DMS114 treated with DMSO at 0.1 percent for 48 hours (cell line): ENCODE measurements around the gene RHBDL3.
"Not testable (repeated sequence)": the region's sequence is repeated elsewhere in the genome, so short reads cannot be mapped to it uniquely, and the experiment has no call there.

Source experiments
- DNase-seq: peaks from one replicate; lab custom pipeline; 2025; ENCODE audit not compliant: unreplicated experiment; lab: John Stamatoyannopoulos, UW

RHBDL3 gene

GRCh38 chr17:32289471-32290070 is 23.9 kb downstream of the RHBDL3 start:
- DNase-seq, result no peak

DNA sequence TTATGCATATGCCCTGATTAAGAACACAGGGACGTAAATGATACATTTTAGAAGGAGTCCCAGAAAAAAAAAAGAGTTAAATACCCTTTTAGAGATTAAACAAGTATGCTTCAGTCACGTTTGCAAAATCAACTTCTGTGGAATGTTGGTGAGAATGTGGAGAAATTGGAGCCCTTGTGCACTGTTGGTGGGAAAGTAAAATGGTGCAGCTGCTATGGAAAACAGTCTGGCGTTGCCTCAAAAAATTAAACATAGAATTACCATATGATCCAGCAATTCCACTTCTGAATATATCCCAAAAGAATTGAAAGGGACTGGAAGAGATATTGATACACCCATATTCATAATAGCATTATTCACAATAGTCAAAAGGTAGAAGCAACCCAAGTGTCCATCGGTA is 26.5 kb downstream of the RHBDL3 start:
- DNase-seq, result no peak

GRCh38 chr17:32297424-32297823 is 31.8 kb downstream of the RHBDL3 start:
- no peak for DNase-seq

GRCh38 chr17:32297860-32298259 is 32.2 kb downstream of the RHBDL3 start:
- DNase-seq, result no peak

DNA sequence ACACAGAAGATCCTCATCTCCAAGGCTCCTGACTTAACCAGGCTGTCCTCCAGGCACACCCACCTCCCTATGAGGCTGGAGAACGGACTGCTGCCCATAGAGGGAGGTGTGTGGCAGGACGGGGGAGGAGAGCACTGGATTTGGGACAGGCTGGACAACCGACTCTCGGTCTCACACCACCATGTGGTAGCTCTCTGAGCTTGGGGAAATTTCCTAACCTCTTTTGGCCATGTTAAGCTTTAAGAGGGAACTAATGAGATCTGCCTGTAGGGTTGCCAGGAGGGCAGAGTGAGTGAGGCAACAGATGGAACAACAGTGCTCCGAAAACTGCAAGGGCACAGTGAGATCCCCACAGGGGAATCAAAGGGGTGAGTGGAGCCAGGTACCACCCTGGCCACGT is 32.7 kb downstream of the RHBDL3 start:
- peak; percentile 21 for DNase-seq

GRCh38 chr17:32298721-32299579 is 33.3 kb downstream of the RHBDL3 start:
- no peak for DNase-seq

GRCh38 chr17:32299580-32300164 is 34.0 kb downstream of the RHBDL3 start:
- DNase-seq, result no peak

DNA sequence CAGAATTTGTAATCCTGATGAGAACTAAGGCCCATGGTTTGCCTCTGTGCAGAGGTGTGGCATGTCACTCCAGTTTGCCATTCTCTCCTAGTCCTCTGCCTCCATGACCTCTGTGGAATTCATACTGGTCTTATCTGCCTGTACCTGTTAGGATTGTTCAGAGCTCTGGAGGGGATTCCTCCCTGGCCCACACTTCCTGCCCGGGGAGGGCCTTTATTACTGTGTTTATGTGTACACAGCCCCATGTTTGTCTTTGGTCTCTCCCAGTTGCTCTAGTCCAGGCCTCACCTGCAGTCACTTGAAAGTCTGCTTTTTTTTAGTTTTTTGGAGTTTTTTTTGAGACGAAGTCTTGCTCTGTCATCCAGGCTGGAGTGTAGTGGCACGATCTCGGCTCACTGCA is 36.4 kb downstream of the RHBDL3 start:
- DNase-seq, result no peak

DNA sequence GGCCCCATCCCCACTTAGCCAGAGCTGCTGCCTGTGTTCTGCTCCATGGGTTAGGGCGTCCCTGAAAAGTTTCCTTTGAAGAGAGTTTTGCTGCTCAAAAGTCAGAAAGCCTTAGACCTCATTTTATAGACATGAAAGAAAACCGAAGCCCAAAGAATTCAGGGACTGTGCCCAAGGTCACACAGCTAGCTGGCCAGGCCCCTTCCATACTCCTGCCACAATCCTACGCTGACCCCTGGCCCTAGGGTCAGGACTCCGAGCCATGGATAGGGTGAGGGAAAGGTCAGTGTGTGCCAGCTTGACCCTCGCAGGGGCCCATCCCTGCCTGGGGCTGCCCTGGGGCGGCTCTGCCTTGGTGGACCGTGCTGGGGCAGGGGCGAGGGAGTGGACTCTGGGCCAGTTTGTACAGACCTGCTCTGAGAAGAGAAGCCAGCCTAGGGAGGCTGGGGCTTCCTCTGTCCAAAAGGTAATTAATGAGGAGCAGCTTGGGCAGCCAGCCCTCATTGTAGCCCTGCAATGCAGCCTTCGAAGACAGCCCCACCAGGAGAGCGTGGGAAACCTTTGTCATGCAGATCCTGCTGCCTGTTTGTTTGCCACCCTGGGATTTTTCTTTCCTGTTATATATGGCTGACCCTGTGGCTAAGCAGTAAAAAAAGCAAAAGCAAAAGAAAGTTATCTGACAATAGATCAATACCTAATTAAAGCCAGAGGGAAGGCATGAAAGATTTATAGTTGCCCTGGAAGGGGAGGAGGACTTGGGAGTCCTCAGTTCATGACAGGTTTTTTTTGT is 37.4 kb downstream of the RHBDL3 start:
- DNase-seq, result no peak

GRCh38 chr17:32303781-32304288 is 38.2 kb downstream of the RHBDL3 start:
- no peak for DNase-seq

DNA sequence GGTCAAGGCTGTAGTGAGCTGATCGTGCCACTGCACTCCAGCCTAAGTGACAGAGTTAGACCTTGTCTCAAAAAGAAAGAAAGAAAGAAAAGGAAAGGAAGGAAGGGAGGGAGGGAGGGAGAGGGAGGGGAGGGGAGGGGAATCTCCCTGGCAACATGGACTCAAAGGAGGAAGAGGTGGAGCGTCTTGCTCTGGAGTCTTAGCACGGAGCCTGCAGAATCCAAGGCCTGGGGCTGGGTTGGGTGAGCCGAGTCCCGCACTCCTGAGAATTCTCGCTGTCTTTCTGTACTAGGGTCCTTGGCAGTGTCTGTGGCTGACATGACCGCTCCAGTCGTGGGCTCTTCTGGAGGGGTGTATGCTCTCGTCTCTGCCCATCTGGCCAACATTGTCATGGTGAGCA is 39.4 kb downstream of the RHBDL3 start:
- no peak for DNase-seq

GRCh38 chr17:32307658-32308057 is 42.0 kb downstream of the RHBDL3 start:
- DNase-seq, result no peak

DNA sequence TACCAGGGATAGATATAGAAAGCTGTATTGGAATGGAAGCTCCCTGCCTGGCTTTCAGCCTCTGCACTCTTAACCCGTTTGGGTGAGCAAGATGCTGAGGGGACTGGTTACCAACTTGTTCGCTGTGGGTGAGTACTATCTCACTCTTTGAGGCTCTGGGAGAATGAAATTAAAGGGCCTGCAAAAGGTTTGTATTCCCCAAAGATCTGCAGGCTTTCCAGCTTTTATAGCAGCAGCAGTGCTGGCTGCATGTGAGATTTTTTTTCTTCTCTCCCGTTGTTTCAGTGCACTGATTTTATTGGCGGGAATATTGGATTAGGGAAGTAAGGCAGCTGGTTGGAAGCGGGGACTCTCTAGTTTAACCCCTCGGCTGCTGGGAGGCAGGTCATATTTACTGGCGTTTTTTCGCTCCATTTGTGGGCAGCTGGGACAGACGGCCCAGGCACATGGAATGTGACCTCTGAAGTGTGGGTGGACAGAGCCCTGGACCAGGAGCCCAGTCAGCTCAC is 45.5 kb downstream of the RHBDL3 start:
- no peak for DNase-seq

DNA sequence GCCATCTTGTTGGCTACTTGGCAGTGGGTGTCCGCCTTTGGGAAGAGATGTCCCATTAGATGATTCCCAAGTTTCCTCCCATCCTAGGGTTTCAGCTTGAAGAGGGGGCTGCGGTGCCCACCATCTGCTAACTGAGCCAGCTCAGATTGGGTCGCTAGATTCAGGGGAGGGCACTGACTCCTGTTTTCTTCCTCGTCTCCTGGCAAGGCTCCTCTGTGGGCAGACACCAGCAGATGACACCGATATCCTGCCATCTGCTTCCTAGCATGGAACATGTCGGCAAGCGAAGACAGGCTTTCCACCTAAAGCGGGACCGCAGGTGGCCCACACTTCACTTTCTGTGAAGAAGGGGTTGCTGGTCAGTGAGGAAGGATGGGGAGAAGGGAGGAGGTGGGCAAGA is 49.0 kb downstream of the RHBDL3 start:
- no peak for DNase-seq

GRCh38 chr17:32315171-32315570 is 49.5 kb downstream of the RHBDL3 start:
- DNase-seq, result no peak

DNA sequence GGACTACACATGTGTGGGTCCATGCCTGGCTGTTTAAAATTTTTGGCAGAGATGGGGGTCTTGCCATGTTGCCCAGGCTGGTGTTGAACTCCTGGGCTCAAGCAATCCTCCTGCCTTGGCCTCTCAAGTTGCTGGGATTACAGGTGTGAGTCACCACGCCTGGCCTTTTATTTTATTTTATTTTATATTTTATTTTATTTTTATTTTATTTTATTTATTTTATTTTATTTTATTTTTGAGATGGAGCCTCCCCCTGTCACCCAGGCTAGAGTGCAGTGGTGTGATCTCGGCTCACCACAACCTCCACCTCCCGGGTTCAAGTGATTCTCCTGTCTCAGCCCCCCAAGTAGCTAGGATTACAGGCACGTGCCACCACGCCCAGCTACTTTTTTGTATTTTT is 51.0 kb downstream of the RHBDL3 start:
- not testable (repeated sequence) for DNase-seq

DNA sequence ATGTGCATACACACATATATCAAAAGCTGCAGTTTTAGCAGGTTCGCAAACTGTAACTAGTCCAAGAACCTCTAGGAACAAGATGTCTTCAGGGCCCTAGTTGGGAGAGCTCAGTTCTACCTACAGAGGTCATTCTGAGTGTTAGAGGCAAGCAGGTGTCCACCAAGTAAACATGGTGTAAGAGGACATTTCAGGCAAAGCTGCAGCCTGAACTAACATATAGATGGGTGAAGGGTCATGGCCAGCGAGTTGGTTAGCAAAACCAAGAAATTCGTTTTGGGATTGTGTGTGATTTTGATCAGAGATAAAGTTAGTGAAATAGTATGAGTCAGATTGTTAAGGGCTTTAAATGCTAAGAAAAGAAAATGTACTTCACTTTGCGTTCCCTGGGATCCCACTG is 51.7 kb downstream of the RHBDL3 start:
- no peak for DNase-seq

GRCh38 chr17:32318071-32318470 is 52.4 kb downstream of the RHBDL3 start:
- no peak for DNase-seq

- peak; percentile 35 for DNase-seq
Measured at GRCh38 chr17:32319548-32319905, 53.9 kb downstream of the RHBDL3 start.

GRCh38 chr17:32320080-32320479 is 54.4 kb downstream of the RHBDL3 start:
- not testable (repeated sequence) for DNase-seq

- DNase-seq, result no peak
Measured at GRCh38 chr17:32320847-32321246, 55.2 kb downstream of the RHBDL3 start.
